A549 (cell line): ENCODE measurements around the gene SLF2. TPM values are rescaled to one million over a fixed set of nuclear protein-coding genes. Genes with fewer than 3 reads are reported as not detected.

Experiments used
- ATAC-seq, 2 experiments: fragments of 200-7000 bp in 1 of 2; fragments of >200 bp in 1 of 2; cut with Nextera tagmentation in 1 of 2; cut with Tn5 transposase in 1 of 2; 3 replicates each; pipeline versions ENCODE4 v1.8.0 to v1.9.1; 2018 to 2020; ENCODE audit warnings: mild to moderate bottlenecking in 1 of 2, moderate library complexity in 1 of 2
- CTCF ChIA-PET: fragments of 300-600 bp; sonication (Branson Sonifier 250); formaldehyde crosslinking; extraction: SDS; loops from one replicate; lab custom pipeline; 2021; ENCODE audit warnings: antibody characterized with exemption, inconsistent platforms; lab: Yijun Ruan, JAX
- POLR2A ChIA-PET: fragments of 350-600 bp; formaldehyde crosslinking; extraction: SDS; loops from one replicate; lab custom pipeline; 2021; ENCODE audit warnings: antibody characterized with exemption, inconsistent platforms; lab: Yijun Ruan, JAX
- DNase-seq, 2 experiments: peaks; one replicate each; pipeline versions ENCODE4 v3.0.0 to v3.0.0-alpha.2; 2011 to 2016; ENCODE audit warnings: low read depth in 1 of 2, low spot score in 1 of 2
- FAIRE-seq: peaks from 2 replicates; lab custom pipeline; 2011; peaks lifted over from hg19 to GRCh38; lab: Jason Lieb, UNC
- H3K27ac ChIP-seq, 2 experiments: fragments of >200 bp; sonication (Bioruptor Twin); formaldehyde crosslinking; 3 replicates each; pipeline ENCODE4 v1.5.1; 2016 to 2017
- H3K4me1 ChIP-seq: fragments of >200 bp; sonication (Bioruptor Twin); formaldehyde crosslinking; 3 replicates; pipeline ENCODE4 v1.6.1; 2016
- H3K4me2 ChIP-seq: fragments of >200 bp; sonication (Bioruptor Twin); formaldehyde crosslinking; 3 replicates; pipeline ENCODE4 v1.6.1; 2016
- H3K4me3 ChIP-seq: fragments of >200 bp; sonication (Bioruptor Twin); formaldehyde crosslinking; 3 replicates; pipeline ENCODE4 v1.5.1; 2016
- H3K9me3 ChIP-seq: fragments of >200 bp; sonication (Bioruptor Twin); formaldehyde crosslinking; 3 replicates; pipeline ENCODE4 v1.6.1; 2016
- BCL3 ChIP-seq: fragments of >200 bp; sonication (Bioruptor Twin); formaldehyde crosslinking; IDR thresholded peaks from 3 replicates; pipeline ENCODE4 v1.6.1; 2016
- CBX8 ChIP-seq: fragments of 200-600 bp; sonication (generic); IDR thresholded peaks from 2 replicates; pipeline ENCODE4 v1.6.1; 2016
- CHD4 ChIP-seq: fragments of 200-600 bp; sonication (generic); IDR thresholded peaks from 2 replicates; pipeline ENCODE4 v1.6.1; 2016; ENCODE audit warnings: antibody characterized with exemption, mild to moderate bottlenecking, borderline replicate concordance
- ESRRA ChIP-seq: fragments of 150-350 bp; IDR thresholded peaks from 2 replicates; pipeline ENCODE4 v1.6.1; 2014; ENCODE audit warnings: mild to moderate bottlenecking, low read length, borderline replicate concordance
- FOSL2 ChIP-seq, 2 experiments: fragments of 450-650 bp in 1 of 2; fragments of >200 bp in 1 of 2; sonication (Bioruptor Twin) in 1 of 2; formaldehyde crosslinking; IDR thresholded peaks; 2 replicates each; pipeline versions ENCODE4 v1.5.0 to v1.6.1; 2016 to 2020; ENCODE audit warnings: mild to moderate bottlenecking in 1 of 2, moderate library complexity in 1 of 2
- FOXS1 ChIP-seq: fragments of 250-450 bp; sonication (Bioruptor Pico); IDR thresholded peaks from 2 replicates; pipeline ENCODE4 v1.5.0; 2020; ENCODE audit warnings: mild to moderate bottlenecking, moderate library complexity
- GATA3 ChIP-seq: IDR thresholded peaks from 2 replicates; pipeline ENCODE4 v1.6.1; 2012; ENCODE audit warnings: borderline replicate concordance
- HES2 ChIP-seq: fragments of >200 bp; sonication (Bioruptor Twin); formaldehyde crosslinking; IDR thresholded peaks from 2 replicates; pipeline ENCODE4 v1.6.1; 2016
- HEYL ChIP-seq: fragments of 250-450 bp; sonication (Bioruptor Pico); IDR thresholded peaks from 2 replicates; pipeline ENCODE4 v1.8.0; 2021; ENCODE audit warnings: mild to moderate bottlenecking, moderate library complexity
- JUNB ChIP-seq: fragments of >200 bp; sonication (Bioruptor Twin); formaldehyde crosslinking; IDR thresholded peaks from 2 replicates; pipeline ENCODE4 v1.6.1; 2016
- KDM1A ChIP-seq: fragments of 200-600 bp; sonication (generic); IDR thresholded peaks from 2 replicates; pipeline ENCODE4 v1.6.1; 2016; ENCODE audit warnings: low read depth, mild to moderate bottlenecking
- KDM5A ChIP-seq: fragments of 200-600 bp; sonication (generic); IDR thresholded peaks from 2 replicates; pipeline ENCODE4 v1.6.1; 2016; ENCODE audit warnings: antibody characterized with exemption, mild to moderate bottlenecking
- MAZ ChIP-seq: fragments of 150-350 bp; IDR thresholded peaks from 2 replicates; pipeline ENCODE4 v1.6.1; 2014; ENCODE audit warnings: antibody characterized with exemption, low read depth, low read length, borderline replicate concordance
- NR3C1 ChIP-seq: fragments of >200 bp; sonication (Bioruptor Twin); formaldehyde crosslinking; IDR thresholded peaks from 3 replicates; pipeline ENCODE4 v1.6.1; 2017
- PBX3 ChIP-seq: IDR thresholded peaks from 2 replicates; pipeline ENCODE4 v1.6.1; 2012
- PHF8 ChIP-seq: fragments of 200-600 bp; sonication (generic); IDR thresholded peaks from 2 replicates; pipeline ENCODE4 v1.6.1; 2016; ENCODE audit warnings: low read depth, mild to moderate bottlenecking, antibody characterized with exemption, moderate library complexity, borderline replicate concordance
- RARB ChIP-seq: fragments of 250-450 bp; sonication (Bioruptor Pico); IDR thresholded peaks from 2 replicates; pipeline ENCODE4 v1.8.0; 2021; ENCODE audit warnings: mild to moderate bottlenecking, moderate library complexity
- RCOR1 ChIP-seq: fragments of 150-350 bp; IDR thresholded peaks from 2 replicates; pipeline ENCODE4 v1.6.1; 2014; ENCODE audit warnings: antibody characterized with exemption, low read length, low read depth
- RFX5 ChIP-seq: fragments of 450-650 bp; IDR thresholded peaks from 2 replicates; pipeline ENCODE4 v1.7.1; 2014; ENCODE audit warnings: antibody characterized with exemption, mild to moderate bottlenecking, moderate library complexity
- SMC3 ChIP-seq: fragments of >200 bp; sonication (Bioruptor Twin); formaldehyde crosslinking; IDR thresholded peaks from 3 replicates; pipeline ENCODE4 v1.6.1; 2018; ENCODE audit warnings: inconsistent platforms
- SREBF2 ChIP-seq: fragments of 450-650 bp; IDR thresholded peaks from 2 replicates; pipeline ENCODE4 v1.6.1; 2014; ENCODE audit warnings: mild to moderate bottlenecking, moderate library complexity
- TFCP2L1 ChIP-seq: fragments of 250-450 bp; sonication (Bioruptor Pico); IDR thresholded peaks from 2 replicates; pipeline ENCODE4 v1.5.0; 2021; ENCODE audit warnings: mild to moderate bottlenecking
- ZNF302 ChIP-seq: fragments of 250-450 bp; sonication (Bioruptor Pico); IDR thresholded peaks from 2 replicates; pipeline ENCODE4 v1.9.0; 2021; ENCODE audit warnings: inconsistent platforms, mild to moderate bottlenecking, moderate library complexity
- ZSCAN20 ChIP-seq: fragments of 250-450 bp; sonication (Bioruptor Pico); IDR thresholded peaks from 2 replicates; pipeline ENCODE4 v1.8.0; 2022; ENCODE audit warnings: mild to moderate bottlenecking, moderate library complexity
- WGBS: methylation state at CpG from one replicate; pipeline ENCODE4 v1.1.6; 2017; ENCODE audit errors: missing lambda C conversion rate; 5-methylcytosine and 5-hydroxymethylcytosine counted together
- polyA plus RNA-seq, 4 experiments: library from polyadenylated mRNA; depleted of rRNA in 3 of 4; stranded (reverse); fragments of >200 nt; fragmentation: RNase III in 1 of 4; extraction: RNeasy Plus Mini Kit Qiagen cat#74134 plus additional on column Dnase treatment in 1 of 4; gene quantifications; 2 replicates in 3 of 4; 3 replicates in 1 of 4; pipeline ENCODE4 v1.2.3, GENCODE V29; 2011 to 2017
- TF ChIP-seq, protein P1 (sequence below): fragments of 150-350 bp; IDR thresholded peaks from 2 replicates; pipeline ENCODE4 v1.6.1; 2014; ENCODE audit warnings: low read depth, mild to moderate bottlenecking, low read length
- TF ChIP-seq, protein P2 (sequence below): fragments of 450-650 bp; IDR thresholded peaks from 2 replicates; pipeline ENCODE4 v1.6.1; 2014; ENCODE audit warnings: antibody characterized with exemption
- TF ChIP-seq, protein P3 (sequence below): fragments of 250-450 bp; sonication (Bioruptor Pico); IDR thresholded peaks from 2 replicates; pipeline ENCODE4 v1.5.0; 2020; ENCODE audit warnings: low read depth, mild to moderate bottlenecking, moderate library complexity

The SLF2 gene
- polyA plus RNA-seq, 2 of the 4 experiments (the other 2 are of a cell fraction): 13.0 to 16.6 TPM

- DNase-seq (no peak), FAIRE-seq (no peak), ATAC-seq (no peak)
- H3K27ac ChIP-seq: no peak overlapping the region
- no peak overlapping the region for H3K4me2 ChIP-seq
- peaks cover 19% of the 10 kb centered on the region for H3K4me1 ChIP-seq
- H3K9me3 ChIP-seq: no peaks in the 10 kb centered on the region
- 88% methylated on average over 5 of the region's 5 CpGs for WGBS
- no peak for TF ChIP-seq SREBF2
- no peak for TF ChIP-seq MAZ
- no peak for TF ChIP-seq JUNB
- no peak for TF ChIP-seq ZNF302 (CRISPR knock-in tag)
- TF ChIP-seq RARB (CRISPR knock-in tag): no peak
- no peak for TF ChIP-seq CBX8
- TF ChIP-seq KDM1A: no peak
- TF ChIP-seq ZSCAN20 (CRISPR knock-in tag): no peak
- TF ChIP-seq RCOR1: no peak
- TF ChIP-seq FOSL2 (IDR thresholded peaks at IDR 0.05): no peak
- no peak for TF ChIP-seq FOSL2 (CRISPR knock-in tag; IDR thresholded peaks at IDR 0.05)
- no peak for TF ChIP-seq CHD4
- TF ChIP-seq, protein P1, sequence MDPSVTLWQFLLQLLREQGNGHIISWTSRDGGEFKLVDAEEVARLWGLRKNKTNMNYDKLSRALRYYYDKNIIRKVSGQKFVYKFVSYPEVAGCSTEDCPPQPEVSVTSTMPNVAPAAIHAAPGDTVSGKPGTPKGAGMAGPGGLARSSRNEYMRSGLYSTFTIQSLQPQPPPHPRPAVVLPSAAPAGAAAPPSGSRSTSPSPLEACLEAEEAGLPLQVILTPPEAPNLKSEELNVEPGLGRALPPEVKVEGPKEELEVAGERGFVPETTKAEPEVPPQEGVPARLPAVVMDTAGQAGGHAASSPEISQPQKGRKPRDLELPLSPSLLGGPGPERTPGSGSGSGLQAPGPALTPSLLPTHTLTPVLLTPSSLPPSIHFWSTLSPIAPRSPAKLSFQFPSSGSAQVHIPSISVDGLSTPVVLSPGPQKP: no peak
- TF ChIP-seq RFX5: no peak
- TF ChIP-seq FOXS1 (CRISPR knock-in tag): no peak
- TF ChIP-seq TFCP2L1: no peak
- TF ChIP-seq HEYL (CRISPR knock-in tag): no peak
- TF ChIP-seq, protein P2, sequence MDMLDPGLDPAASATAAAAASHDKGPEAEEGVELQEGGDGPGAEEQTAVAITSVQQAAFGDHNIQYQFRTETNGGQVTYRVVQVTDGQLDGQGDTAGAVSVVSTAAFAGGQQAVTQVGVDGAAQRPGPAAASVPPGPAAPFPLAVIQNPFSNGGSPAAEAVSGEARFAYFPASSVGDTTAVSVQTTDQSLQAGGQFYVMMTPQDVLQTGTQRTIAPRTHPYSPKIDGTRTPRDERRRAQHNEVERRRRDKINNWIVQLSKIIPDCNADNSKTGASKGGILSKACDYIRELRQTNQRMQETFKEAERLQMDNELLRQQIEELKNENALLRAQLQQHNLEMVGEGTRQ: no peak
- no peak for TF ChIP-seq SMC3
- TF ChIP-seq HES2: no peak
- ChIA-PET POLR2A (no interaction called here), CTCF (interaction anchor here (1.2 to 4.8 kb wide), 3 partner anchors 8 to 143 kb away, joined by 5 to 48 read pairs (median 5); no protein-coding TSS in a partner anchor)
- no peak overlapping the region for H3K4me3 ChIP-seq
Observed at GRCh38 chr10:100886521-100886920, 26.2 kb upstream of the SLF2 start.

DNA sequence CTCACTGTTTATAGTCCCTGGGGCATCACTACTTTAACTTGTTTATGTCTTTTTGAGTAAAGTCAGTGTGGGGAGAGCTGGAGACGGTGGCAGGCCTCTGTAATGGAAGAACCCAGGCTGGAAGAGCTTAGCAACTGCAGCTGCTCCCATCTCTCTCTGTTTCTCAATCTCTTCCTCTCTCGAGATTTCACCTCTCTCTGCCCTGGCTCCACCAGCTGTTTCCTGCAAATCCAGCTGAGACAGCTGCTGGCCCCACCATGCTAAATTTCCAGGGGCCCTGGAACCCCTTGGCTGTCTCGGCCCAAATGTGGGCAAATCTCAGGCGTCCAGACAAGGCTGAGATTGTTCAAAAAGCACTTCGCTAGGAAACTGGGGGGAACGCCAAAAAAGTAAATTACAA lies 25.8 kb upstream of the SLF2 start:
- Histone ChIP-seq H3K9me3 (no peaks in the 10 kb centered on the region), H3K27ac (no peak overlapping the region), H3K4me1 (peaks cover 19% of the 10 kb centered on the region), H3K4me3 (no peak overlapping the region), H3K4me2 (no peak overlapping the region)
- TF ChIP-seq KDM5A (no peak), NR3C1 (no peak), GATA3 (no peak), ESRRA (no peak), ZSCAN20 (CRISPR knock-in tag) (no peak), FOXS1 (CRISPR knock-in tag) (no peak), HES2 (no peak), PHF8 (no peak), PBX3 (no peak), BCL3 (no peak), RCOR1 (no peak)
- TF ChIP-seq, protein P3, sequence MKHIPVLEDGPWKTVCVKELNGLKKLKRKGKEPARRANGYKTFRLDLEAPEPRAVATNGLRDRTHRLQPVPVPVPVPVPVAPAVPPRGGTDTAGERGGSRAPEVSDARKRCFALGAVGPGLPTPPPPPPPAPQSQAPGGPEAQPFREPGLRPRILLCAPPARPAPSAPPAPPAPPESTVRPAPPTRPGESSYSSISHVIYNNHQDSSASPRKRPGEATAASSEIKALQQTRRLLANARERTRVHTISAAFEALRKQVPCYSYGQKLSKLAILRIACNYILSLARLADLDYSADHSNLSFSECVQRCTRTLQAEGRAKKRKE (CRISPR knock-in tag): no peak
- no peak for ATAC-seq
- WGBS: 71% methylated on average over 6 of the region's 6 CpGs
- ChIA-PET POLR2A (no interaction called here), CTCF (interaction anchor here (1.2 to 4.8 kb wide), 3 partner anchors 8 to 143 kb away, joined by 5 to 48 read pairs (median 5); no protein-coding TSS in a partner anchor)
- no peak for DNase-seq
- FAIRE-seq: no peak
